ENCODE results near the gene CBY3.

The CBY3 gene

GRCh38 chr5:179697108-179697507 is 16.3 kb upstream of the CBY3 start:
- Histone ChIP-seq H3K4me3 (ENCODE audit: low read depth, low read length) (no peak overlapping the region), H3K27ac (ENCODE audit: extremely low read depth, low read depth, low read length) (no peak overlapping the region), H3K9me3 (ENCODE audit: control insufficient read depth, insufficient read depth, low read depth, low read length) (no peaks in the 10 kb centered on the region), H3K36me3 (ENCODE audit: control insufficient read depth in 2 of 2, insufficient read depth in 1 of 2, low read length in 2 of 2) (peaks cover 10 to 11% of the 10 kb centered on the region in 2 experiments; a peak in 2 of 3 replicates), H3K4me1 (ENCODE audit: control insufficient read depth, insufficient read depth, low read length) (no peaks in the 10 kb centered on the region)
- no peak for TF ChIP-seq CTCF (tag by site-specific recombination; IDR thresholded peaks at IDR 0.05)
- TF ChIP-seq ZNF121 (tag by site-specific recombination; IDR thresholded peaks at IDR 0.05) = peak; percentile 97
- CTCF ChIA-PET = interaction anchor here (1.1 kb wide), 1 partner anchor 16 kb away, joined by 3 read pairs; no protein-coding TSS in a partner anchor
- POLR2A ChIA-PET = interaction anchor here (0.7 to 1.5 kb wide), 3 partner anchors 12 to 73 kb away, joined by 3 to 8 read pairs (median 4); partner anchors contain the start of gene HNRNPH1

- peaks cover 5 to 11% of the 10 kb centered on the region in 2 experiments; a peak in 2 of 3 replicates for H3K36me3 ChIP-seq (ENCODE audit: control insufficient read depth in 2 of 2, insufficient read depth in 1 of 2, low read length in 2 of 2)
- no peaks in the 10 kb centered on the region for H3K9me3 ChIP-seq (ENCODE audit: control insufficient read depth, insufficient read depth, low read depth, low read length)
- no peak overlapping the region for H3K4me3 ChIP-seq (ENCODE audit: low read depth, low read length)
- POLR2A ChIA-PET = interaction anchor here (0.6 to 1.5 kb wide), 3 partner anchors 63 to 73 kb away, joined by 3 to 8 read pairs (median 3); partner anchors contain the start of gene HNRNPH1
- CTCF ChIA-PET = interaction anchor here (1.1 kb wide), 1 partner anchor 15 kb away, joined by 3 read pairs; no protein-coding TSS in a partner anchor
- H3K27ac ChIP-seq (ENCODE audit: extremely low read depth, low read depth, low read length) = no peak overlapping the region
- TF ChIP-seq ZNF561 (tag by site-specific recombination; IDR thresholded peaks at IDR 0.05; ENCODE audit: borderline replicate concordance) = no peak
- TF ChIP-seq ZNF341 (tag by site-specific recombination; IDR thresholded peaks at IDR 0.05; ENCODE audit: low read depth) = no peak
- no peak for TF ChIP-seq ZNF26 (tag by site-specific recombination; IDR thresholded peaks at IDR 0.05)
- peak; percentile 46; the same call in 1 of the 2 replicates for TF ChIP-seq ZBTB44 (tag by site-specific recombination; IDR thresholded peaks at IDR 0.05)
- no peak for TF ChIP-seq ZNF24 (tag by site-specific recombination; IDR thresholded peaks at IDR 0.05)
- TF ChIP-seq BCL6B (tag by site-specific recombination; IDR thresholded peaks at IDR 0.05) = no peak
- peak; percentile 87 for TF ChIP-seq PRDM1 (tag by site-specific recombination; IDR thresholded peaks at IDR 0.05)
- no peak for TF ChIP-seq ZSCAN30 (tag by site-specific recombination; IDR thresholded peaks at IDR 0.05)
- no peak for TF ChIP-seq ZNF707 (tag by site-specific recombination; IDR thresholded peaks at IDR 0.05)
- TF ChIP-seq ZNF629 (tag by site-specific recombination; IDR thresholded peaks at IDR 0.05) = no peak
- TF ChIP-seq ZNF639 (tag by site-specific recombination; IDR thresholded peaks at IDR 0.05) = no peak
- 0 out of 2 replicates have a peak, but pooled peaks have one; percentile 16 for TF ChIP-seq ZNF366 (tag by site-specific recombination; conservative IDR thresholded peaks at IDR 0.05)
- no peak for TF ChIP-seq SP3 (tag by site-specific recombination; IDR thresholded peaks at IDR 0.05)
- no peak for TF ChIP-seq ZNF324 (tag by site-specific recombination; IDR thresholded peaks at IDR 0.05)
- 0 out of 2 replicates have a peak, but pooled peaks have one; percentile 24 for TF ChIP-seq SCRT2 (tag by site-specific recombination; IDR thresholded peaks at IDR 0.05)
- no peak for TF ChIP-seq ZNF621 (tag by site-specific recombination; IDR thresholded peaks at IDR 0.05)
- TF ChIP-seq ZNF571 (tag by site-specific recombination; IDR thresholded peaks at IDR 0.05) = no peak
- TF ChIP-seq KLF17 (tag by site-specific recombination; IDR thresholded peaks at IDR 0.05) = no peak
- no peak for TF ChIP-seq GLI4 (tag by site-specific recombination; IDR thresholded peaks at IDR 0.05)
- no peak for TF ChIP-seq ZNF404 (tag by site-specific recombination; IDR thresholded peaks at IDR 0.05)
- TF ChIP-seq ZSCAN23 (tag by site-specific recombination; IDR thresholded peaks at IDR 0.05) = no peak
- no peak for TF ChIP-seq AEBP2 (tag by site-specific recombination; IDR thresholded peaks at IDR 0.05; ENCODE audit: borderline replicate concordance)
- TF ChIP-seq ZNF548 (tag by site-specific recombination; IDR thresholded peaks at IDR 0.05) = no peak
- H3K4me1 ChIP-seq (ENCODE audit: control insufficient read depth, insufficient read depth, low read length) = no peaks in the 10 kb centered on the region
Measured at GRCh38 chr5:179696603-179697002, 15.8 kb upstream of the CBY3 start.
